GM04503 (cell line): ENCODE measurements around the gene EXOC6.
A peak's percentile ranks its signal among the peaks of the same experiment; 100 is the strongest.
"Not testable (repeated sequence)": the region's sequence is repeated elsewhere in the genome, so short reads cannot be mapped to it uniquely, and the experiment has no call there.

Source experiments
- DNase-seq: peaks from one replicate; pipeline ENCODE4 v3.0.0-alpha.2; 2012; ENCODE audit warnings: low read depth

The EXOC6 gene

DNA sequence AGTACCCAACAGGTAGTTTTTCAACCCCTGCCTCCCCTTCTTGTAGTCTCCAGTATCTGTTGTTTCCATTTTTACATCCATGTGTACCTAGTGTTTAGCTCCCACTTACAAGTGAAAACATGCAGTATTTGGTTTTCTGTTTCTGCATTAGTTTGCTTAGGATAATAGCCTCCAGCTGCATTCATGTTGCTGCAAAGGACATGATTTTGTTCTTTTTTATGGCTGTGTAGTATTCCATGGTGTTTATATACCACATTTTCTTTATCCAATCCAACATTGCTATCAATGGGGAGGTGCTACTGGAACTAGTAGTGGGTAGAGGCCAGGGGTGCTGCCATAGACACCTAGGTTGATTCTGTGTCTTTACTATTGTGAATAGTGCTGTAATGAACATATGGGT lies 104.3 kb downstream of the EXOC6 start:
- DNase-seq = not testable (repeated sequence)

DNA sequence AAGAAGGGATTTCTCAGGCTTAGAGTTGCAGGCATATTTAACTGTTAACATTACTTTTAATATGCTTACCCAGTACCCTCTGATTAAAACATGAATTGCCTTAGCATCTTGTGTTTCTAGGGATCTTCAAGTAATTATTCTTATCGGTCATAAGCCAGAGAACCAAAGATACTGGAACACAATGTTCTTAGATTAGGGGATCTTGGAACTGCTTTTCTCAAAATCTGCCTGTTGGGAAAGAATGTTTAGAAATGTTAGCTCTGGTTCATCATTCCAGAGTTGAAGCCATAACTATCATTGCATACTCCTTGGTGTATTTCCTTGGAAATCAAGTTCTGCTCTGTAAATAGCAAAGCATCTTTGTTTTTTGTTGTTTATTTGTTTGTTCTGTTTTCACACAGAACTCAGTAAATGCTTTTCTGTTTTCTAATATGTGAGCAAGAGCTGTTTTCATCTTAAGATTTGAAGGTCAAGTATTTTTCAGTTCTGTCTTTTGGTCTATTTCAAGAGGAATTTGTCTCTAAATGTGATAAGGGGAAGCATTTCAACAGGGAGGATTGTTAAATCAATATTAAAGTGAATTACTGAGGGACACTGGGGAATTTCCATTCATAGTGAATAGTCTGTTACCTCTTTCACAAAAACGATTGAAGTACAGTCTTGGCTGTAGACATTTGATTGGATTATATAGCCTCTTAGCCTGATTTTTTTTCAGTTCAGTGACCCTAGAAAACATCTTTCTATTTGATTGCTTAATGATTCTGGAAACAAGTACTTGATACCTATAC lies 109.1 kb downstream of the EXOC6 start:
- no peak for DNase-seq

DNA sequence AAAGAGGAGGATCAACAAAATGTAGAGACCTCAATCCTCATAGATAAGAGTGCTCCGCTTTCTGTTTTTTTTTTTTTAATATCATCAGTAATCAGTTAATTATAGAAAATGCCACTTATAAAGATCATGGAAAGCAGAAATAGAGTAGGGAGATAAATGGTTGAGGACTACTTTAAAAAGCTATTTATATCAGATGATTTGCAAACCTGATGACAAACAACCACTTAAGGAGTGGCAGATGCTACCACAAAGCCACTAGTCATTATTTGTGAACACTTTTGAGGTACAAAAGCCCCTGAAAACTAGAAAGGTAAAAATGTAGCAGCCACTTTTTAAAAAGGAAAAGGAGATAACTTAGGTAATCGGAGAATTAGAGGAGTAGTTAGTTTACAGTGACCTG lies 113.3 kb downstream of the EXOC6 start:
- DNase-seq = no peak

DNA sequence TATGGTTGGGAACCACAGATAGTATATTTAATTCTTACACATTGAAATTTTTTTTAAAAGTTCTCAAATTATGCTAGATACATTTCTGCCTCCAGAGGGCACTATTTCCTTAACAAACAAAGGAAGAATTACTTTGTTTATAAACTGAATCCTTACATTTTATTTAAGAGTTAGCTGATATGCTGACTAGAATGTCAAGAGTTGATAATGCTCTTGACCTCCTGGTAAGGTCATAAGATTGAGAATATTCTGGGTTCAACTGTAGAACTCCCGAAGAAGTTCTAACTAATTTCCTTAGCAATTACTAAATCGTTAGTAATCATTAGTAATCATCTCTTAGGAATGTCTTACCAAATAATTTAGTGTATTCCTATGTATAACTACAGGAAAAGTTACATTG lies 117.0 kb downstream of the EXOC6 start:
- DNase-seq = peak; percentile 8

DNA sequence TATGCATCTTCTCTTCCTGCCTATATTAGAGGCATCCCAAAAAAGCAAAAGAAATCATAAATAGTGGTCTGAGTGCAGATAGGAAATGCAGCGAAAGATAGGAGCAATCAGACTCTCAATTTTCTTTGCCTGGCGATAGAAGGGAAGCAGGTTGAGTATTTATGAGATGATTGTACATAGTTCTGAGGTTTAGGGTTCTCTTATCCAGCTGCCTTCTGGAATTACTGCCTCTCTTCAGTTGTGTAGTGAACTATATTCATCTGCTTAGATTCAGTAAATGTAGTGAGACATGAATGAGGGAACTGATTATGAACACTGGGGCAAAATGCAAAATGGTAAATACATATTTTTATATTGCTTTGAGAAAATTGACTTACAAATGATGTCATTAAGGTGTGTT lies 119.3 kb downstream of the EXOC6 start:
- DNase-seq = no peak

DNA sequence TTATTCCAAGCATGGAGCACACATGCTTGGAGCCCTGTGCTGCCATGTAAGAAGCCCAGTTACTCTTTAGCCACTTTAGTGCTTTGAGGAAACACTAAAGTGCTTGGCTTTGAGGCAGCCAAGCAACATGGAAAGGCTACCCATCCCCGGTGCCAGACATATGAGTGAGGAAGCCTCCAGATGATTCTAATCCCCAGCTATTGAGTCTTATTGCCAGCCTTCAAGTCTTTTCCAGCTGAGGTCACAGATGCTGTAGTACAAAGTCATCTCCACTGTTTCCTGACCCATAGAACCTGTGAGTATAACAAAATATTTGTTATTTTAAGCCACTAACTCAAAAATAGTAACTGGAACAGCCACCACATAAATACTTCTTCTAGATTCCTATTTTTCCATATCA lies 120.8 kb downstream of the EXOC6 start:
- peak; percentile 24 for DNase-seq

DNA sequence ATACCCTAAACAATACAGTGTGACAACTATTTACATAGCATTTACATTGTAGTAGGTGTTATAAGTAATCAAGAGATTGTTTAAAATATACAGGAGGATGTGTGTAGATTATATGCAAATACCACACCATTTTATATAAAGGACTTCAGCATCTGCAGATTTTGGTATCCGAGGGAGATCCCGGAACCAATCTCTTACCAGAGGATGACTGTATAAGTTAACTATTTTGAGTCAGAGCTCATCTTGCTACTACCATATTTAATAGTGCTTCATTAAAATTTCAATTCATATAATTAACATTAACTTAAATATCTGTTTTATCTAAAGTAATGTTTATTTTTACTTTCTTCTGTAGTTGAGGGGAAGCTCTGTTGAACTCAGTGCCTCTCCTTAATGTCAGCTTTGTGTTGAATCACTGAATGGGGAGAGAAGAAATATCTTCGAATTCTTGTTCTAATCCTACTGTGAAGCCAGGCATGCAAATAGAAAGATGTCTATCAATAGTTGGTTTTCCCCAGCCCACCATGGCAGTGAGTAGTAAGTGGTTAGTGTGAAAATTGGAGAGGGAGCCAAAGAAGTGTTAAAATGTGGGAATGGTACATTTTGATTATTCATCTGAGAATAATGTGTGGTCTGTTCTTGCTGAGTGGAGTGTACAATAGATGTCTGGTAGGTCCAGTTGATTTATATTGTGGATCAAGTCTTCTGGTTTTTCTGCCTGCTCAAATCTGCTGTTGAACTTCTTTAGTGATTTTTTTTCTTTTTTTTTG lies 122.2 kb downstream of the EXOC6 start:
- no peak for DNase-seq

DNA sequence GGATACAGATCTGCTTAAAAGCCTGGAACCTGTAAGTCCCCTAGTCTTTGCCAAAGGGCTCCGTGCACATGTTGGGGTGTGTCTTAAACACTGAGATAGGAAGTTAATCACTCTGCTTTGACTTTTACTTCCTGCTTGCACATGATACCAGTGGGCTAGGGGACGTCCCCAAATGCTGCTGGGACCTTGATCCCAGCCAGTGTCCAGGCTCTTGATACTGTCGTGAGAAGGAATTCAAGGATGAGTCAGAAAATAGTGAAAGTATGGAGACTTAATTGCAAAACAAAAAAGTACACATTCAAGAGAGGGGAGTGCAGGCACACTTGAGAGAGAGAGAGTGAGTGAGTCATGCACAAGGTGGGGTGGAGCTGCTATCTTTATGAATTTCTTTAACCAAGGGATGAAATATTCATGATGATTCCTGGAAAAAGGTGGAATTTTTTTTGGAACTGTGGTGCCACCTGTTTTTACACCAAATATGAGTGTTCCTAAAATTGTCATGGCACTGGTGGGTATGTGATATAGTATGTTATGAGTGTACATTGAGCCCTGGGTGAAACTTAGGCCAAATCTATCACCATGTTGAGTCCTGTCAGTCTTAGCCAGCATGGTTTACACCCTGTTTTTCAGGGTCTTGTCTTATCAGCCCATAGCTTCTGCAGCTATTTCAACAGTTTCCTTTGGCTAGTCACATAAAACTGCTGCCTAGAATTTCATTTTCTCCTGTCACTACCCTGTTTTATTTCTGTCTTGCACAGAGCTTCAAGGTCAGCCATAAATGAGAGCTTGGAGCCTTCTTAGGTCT lies 123.9 kb downstream of the EXOC6 start:
- DNase-seq = peak; percentile 43

DNA sequence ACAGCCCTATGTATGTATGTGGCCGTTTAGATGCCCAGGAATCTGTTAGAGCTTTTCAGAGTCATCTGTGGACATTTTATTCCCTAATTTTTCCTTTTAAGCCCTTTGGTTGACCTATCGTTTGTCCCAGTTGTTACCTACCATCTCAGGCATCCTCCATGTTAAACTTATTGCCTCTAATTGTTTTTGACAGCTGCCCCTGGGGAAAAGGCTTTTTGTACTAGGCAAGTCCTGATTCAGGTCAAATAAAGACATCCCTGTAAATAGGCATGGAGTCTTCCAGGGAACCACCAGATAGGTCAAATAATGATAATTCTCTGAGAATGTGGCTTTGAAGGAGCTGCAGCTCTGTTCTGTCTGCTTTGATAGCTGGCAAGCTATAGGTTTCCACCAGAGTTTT lies 124.6 kb downstream of the EXOC6 start:
- no peak for DNase-seq

DNA sequence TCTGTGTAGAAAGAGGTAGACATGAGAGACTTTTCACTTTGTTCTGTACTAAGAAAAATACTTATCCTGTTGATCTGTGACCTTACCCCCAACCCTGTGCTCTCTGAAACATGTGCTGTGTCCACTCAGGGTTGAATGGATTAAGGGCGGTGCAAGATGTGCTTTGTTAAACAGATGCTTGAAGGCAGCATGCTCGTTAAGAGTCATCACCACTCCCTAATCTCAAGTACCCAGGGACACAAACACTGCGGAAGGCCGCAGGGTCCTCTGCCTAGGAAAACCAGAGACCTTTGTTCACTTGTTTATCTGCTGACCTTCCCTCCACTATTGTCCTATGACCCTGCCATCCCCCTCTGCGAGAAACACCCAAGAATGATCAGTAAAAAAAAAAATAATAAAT lies 128.0 kb downstream of the EXOC6 start:
- DNase-seq = not testable (repeated sequence)

DNA sequence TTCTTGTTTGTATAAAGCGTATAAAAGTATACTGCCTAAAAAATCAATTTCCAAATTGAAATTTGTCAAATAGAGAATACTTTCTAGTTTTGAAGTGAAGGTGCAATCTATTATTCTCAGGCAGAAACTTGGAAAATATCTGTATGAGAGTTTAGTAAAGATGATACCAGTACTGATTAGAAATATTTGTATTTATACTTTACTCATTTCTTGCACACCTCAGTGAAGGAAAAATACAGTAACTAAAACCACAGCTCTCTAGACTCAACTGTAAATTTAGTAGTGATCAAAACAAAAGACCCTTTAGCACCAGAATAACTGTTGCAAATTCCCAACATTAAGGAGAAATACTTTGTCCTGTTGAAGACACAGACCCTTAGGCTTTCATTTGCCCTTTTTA lies 140.9 kb downstream of the EXOC6 start:
- no peak for DNase-seq

DNA sequence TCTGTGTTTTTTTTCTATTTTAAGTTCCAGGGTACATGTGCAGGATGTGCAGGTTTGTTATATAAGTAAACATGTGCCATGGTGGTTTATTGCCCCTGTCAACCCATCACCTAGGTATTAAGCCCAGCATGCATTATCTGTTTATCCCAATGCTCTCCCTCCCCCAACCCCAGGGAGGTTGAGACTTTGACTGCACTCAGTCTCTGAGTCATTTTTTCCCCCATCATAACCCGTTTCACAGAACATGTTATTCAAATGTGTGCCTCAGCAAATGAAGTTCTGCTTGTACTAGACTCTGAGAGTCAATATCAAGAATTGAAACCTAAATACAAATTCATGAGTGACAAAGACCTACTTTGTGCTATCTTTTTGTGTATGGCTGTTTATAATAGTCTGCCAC lies 142.3 kb downstream of the EXOC6 start:
- no peak for DNase-seq

DNA sequence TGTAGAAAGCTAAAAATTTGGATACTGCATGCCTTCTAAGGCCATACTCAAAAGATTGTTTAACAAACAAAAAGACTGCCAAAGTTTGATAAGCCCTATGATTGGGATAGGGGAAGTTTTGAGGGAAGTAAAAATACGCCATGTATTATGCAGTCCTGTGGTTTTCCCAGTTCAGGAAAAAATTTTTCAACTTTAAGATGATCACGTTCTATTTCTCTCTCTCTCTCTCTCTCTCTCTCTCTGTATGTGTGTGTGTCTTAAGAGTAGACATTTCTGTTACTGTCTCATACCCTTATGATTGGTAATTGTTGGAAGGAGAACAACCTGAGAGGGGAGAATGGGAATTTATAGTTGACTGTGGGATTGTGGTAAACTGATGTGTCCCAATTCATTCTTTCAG lies 143.2 kb downstream of the EXOC6 start:
- DNase-seq = no peak

DNA sequence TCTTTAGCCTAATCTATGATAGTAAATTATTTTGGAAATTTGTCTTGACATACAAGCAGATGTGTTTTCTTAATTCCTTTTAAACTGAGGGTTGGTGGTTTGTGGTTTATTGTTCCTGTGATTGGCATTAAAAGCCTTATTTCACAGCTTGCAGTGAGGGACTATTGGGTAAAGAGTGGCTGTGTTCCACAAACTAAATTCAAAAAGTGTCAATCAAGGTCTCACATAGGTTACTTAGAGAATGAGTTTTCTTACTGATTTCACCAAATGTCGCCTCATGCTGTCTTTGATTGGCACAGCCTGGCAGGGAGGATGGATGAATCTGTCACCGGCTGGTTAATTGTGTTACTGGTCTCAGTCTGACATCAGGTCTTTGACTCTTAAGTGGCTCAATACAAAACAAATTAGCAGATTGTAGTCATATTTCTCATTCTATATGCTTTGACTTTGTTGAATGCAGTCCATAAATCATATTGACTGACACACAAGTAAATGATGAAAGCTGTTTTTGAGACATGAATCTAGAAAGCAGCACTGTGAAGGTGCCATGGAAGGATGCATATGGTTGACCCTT lies 145.5 kb downstream of the EXOC6 start:
- no peak for DNase-seq

DNA sequence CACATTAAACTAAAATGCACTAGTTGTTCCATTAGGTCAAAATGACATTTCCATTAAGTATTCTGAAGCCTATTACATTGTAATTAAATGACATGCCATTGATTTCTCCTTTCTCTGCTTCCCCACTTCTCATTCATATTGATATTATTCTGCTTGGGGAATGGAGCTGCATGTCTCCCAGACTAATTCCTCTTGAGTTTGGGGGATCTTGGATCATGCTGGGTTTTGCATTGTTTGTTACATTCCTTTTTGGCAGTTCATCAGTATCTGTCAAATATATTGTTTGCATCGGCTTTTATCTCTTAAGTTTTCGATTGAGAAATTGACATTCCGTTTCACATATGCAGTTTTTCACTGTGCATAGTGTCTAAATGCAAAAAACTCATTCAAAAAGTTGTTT lies 147.2 kb downstream of the EXOC6 start:
- no peak for DNase-seq

DNA sequence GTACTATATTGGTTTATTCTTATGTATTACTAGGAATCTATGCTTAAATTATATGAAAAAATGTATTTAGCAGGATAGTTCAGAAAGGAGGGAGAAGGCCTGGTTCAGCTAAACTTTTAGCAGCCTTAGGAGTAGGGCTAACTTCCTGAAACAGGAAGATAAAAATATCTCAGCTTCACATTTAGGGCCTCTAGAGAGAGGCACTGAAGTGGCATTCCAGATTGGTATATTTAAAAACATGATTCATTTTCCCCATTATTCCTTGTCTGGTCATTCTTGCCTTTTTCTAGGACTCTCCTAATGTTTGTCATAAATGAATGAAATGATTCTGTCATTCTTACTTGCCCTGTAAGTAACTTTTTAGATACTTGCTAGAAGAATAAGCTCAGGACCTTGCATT lies 149.3 kb downstream of the EXOC6 start:
- no peak for DNase-seq

DNA sequence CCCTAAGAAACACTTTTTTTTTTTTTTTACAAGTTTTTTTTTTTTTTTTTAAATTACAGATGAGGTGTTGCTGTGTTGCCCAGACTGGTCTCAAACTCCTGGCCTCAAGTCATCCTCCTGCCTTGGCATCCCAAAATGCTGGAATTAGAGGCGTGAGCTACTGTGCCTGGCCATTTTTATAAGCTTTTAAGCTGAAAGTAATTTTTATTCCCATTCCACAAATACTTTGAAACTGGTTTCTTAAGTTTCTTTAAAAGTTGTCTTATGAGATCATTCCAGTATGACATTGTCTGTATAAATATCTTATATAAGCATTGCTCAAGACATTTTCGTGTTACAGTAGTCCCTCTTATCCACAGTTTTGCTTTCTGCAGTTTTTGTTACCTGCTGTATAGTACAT lies 150.9 kb downstream of the EXOC6 start:
- no peak for DNase-seq

DNA sequence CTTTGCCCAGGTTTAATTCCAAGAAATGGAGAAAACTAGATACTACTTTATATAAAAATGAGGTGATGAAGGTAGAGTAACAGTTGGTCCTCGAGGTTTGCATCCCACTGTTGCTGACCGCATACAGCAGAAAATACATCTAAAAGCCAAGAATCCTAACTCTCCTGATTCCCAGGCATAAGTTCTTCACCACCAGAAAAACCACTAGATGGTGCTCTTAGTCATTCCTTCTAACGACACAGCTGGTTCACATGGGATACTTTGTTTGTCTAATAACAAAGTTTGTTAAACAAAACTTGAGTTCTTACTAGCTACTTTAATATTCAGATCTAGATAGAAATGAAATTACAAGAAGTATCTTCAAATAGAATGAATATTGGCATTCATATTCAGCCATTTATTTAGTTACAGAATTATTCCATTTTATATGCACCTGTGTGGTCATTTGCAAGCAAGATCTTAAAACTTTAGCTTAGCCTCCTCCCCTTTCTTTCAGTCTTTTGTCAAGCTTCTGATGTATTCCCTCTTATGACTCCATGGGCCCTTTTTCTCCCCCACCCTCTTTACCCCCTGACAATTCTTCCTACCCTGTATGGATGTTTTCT lies 158.2 kb downstream of the EXOC6 start:
- DNase-seq = no peak

DNA sequence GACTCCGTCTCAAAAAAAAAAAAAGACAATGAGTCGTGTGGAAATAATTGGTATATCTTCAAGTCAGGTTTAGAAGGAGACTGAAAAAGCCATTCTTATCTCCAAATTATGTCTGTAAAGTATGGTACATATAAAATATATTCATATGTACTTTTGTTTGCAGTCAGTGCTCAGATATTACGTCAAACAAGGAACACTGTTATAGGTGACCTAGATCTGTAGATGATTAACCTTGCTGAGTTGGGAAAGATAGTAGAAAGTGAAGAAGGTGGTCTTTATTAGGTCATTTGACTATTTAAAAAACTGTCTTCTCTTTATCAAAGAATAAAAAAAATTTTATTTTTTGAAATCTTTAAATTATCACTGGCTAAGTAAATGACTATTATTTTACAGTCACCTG lies 167.4 kb downstream of the EXOC6 start:
- no peak for DNase-seq

DNA sequence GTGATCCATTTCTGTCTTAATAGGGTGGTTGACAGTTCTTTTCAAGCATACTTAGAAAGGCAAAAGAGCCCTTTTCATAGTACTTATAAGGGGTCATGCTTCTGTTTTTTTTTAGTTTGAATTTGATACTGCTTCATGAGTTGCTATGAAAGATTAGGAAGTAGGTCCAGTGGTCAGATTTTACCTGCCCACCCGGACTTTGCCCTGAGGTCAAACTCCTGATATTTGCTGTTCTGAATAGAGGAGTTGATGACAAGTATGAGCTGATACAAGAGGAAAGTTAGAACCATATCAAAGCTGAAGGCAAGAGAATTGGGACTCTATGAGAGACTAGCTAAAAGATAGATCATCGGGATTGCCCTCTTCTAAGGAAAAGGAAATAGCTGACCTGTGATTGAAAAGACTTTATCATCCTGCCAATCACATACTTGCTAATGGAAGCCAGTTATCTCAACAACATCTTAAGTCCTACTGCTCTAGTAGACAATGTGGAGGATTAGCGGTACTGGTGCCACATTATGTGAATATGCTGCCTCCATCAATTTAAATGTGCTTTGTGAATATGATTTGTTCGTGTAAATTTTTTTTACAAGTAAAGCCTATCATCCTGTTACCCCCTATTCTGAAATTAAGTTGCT lies 174.8 kb downstream of the EXOC6 start:
- no peak for DNase-seq

DNA sequence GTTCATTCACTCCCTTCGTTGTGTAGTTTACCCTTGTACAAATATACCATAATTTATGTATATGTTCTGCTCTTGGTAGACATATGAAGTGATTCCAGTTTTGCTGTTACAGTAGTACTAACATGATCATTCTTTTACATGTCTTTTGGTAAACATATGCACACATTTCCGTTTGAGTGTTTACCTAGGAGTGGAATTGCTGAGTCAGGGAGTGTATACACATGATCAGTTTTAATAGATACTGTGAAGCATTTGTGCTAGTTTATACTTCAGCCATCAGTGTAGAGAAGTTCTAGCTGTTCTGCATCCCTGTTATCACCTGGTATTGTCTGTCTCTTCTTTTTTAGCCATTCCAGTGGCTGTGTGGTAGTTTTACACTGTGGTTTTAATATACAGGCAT lies 177.8 kb downstream of the EXOC6 start:
- DNase-seq = no peak

DNA sequence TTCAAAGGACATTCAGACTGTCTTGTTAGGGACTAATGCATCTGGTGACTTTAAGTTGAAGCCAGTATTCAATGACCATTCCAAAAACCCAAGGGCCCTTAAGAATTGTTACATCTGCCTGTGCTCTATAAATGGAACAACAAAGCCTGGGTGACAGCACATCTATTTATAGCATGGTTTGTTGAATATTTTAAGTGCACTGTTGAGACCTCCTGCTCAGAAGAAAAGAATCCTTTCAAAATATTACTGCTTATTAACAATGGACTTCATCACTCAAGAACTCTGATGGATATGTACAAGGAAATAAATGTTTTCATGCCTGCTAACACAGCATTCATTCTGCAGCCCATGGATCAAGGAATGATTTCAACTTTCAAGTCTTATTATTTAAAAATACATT lies 179.2 kb downstream of the EXOC6 start:
- DNase-seq = no peak
